Vagina (tissue), 2 donors: ENCODE results near the gene MICALL2. TPM values are rescaled to one million over a fixed set of nuclear protein-coding genes. Genes with fewer than 3 reads are reported as not detected.

Source experiments
- DNase-seq, 2 donors: peaks; one replicate each; pipeline ENCODE4 v3.0.0-alpha.2; 2017; ENCODE audit errors: extremely low spot score in 2 of 2
- H3K27ac ChIP-seq: fragments of 200-600 bp; sonication (generic); one replicate; pipeline ENCODE4 v1.5.1; 2019
- H3K27me3 ChIP-seq: fragments of 200-600 bp; sonication (generic); one replicate; pipeline ENCODE4 v1.5.1; 2019
- H3K36me3 ChIP-seq, 2 donors: fragments of 200-600 bp; sonication (generic); one replicate each; pipeline ENCODE4 v1.5.1; 2017 to 2019
- H3K4me1 ChIP-seq: fragments of 200-600 bp; sonication (generic); one replicate; pipeline ENCODE4 v1.5.1; 2019
- H3K4me3 ChIP-seq, 2 donors: fragments of 200-600 bp; sonication (generic); 1 replicate in 1 of 2; 2 replicates in 1 of 2; pipeline ENCODE4 v1.5.1; 2016 to 2019
- H3K9me3 ChIP-seq: fragments of 200-600 bp; sonication (generic); one replicate; pipeline ENCODE4 v1.5.1; 2019
- CTCF ChIP-seq, 3 experiments: fragments of 450-650 bp in 2 of 3; fragments of 200-600 bp in 1 of 3; sonication (generic) in 1 of 3; IDR thresholded peaks; one replicate each; pipeline ENCODE4 v1.5.1; 2017 to 2019; ENCODE audit warnings: antibody characterized with exemption in 3 of 3, mild to moderate bottlenecking in 2 of 3, moderate library complexity in 2 of 3
- POLR2A ChIP-seq, 2 donors: fragments of 450-650 bp; IDR thresholded peaks; one replicate each; pipeline ENCODE4 v1.6.1; 2017; ENCODE audit warnings: antibody characterized with exemption in 2 of 2, mild to moderate bottlenecking in 2 of 2, moderate library complexity in 2 of 2
- POLR2AphosphoS5 ChIP-seq, 2 donors: sonication (generic); formaldehyde crosslinking; IDR thresholded peaks; one replicate each; pipeline ENCODE4 v1.9.0; 2017; ENCODE audit warnings: antibody characterized with exemption in 2 of 2, mild to moderate bottlenecking in 2 of 2, low read depth in 1 of 2; ENCODE audit not compliant: insufficient read depth in 1 of 2
- intact Hi-C: fragments of 100-400 bp; cut with DNase I; formaldehyde crosslinking; loops from one replicate; pipeline ENCODE4 v1.15.1; 2023
- total RNA-seq: library from RNA; depleted of rRNA; stranded (reverse); fragments of >200 nt; gene quantifications from one replicate; pipeline ENCODE4 v1.2.3, GENCODE V29; 2016

Gene MICALL2
- total RNA-seq, 1 donor from 2014 or later = 15.7 TPM

- intact Hi-C loops = no loop called here
- Histone ChIP-seq H3K27me3 (no peaks in the 10 kb centered on the region), H3K4me3 (no peak overlapping the region), H3K9me3 (no peaks in the 10 kb centered on the region), H3K36me3 (peaks cover 0 to 7% of the 10 kb centered on the region in 2 donors), H3K4me1 (peaks cover 4% of the 10 kb centered on the region), H3K27ac (no peak overlapping the region)
- no peak for TF ChIP-seq POLR2AphosphoS5 (IDR thresholded peaks at IDR 0.05; ENCODE audit: insufficient read depth in 1 of 2, low read depth in 1 of 2)
- TF ChIP-seq POLR2A (IDR thresholded peaks at IDR 0.05) = no peak
- no peak for TF ChIP-seq CTCF (IDR thresholded peaks at IDR 0.05)
- no peak for DNase-seq
Observed at GRCh38 chr7:1441615-1442354, 17.5 kb downstream of the MICALL2 start.

GRCh38 chr7:1440620-1441019 is 18.6 kb downstream of the MICALL2 start:
- peaks cover 0 to 7% of the 10 kb centered on the region in 2 donors for H3K36me3 ChIP-seq
- H3K4me1 ChIP-seq = no peaks in the 10 kb centered on the region
- intact Hi-C loops = no loop called here

GRCh38 chr7:1439373-1440363 is 19.6 kb downstream of the MICALL2 start:
- no peak overlapping the region for H3K27ac ChIP-seq
- peaks cover 0 to 7% of the 10 kb centered on the region in 2 donors for H3K36me3 ChIP-seq
- H3K4me1 ChIP-seq = no peaks in the 10 kb centered on the region
- no peak for TF ChIP-seq CTCF (IDR thresholded peaks at IDR 0.05)
- no peak for TF ChIP-seq POLR2AphosphoS5 (IDR thresholded peaks at IDR 0.05; ENCODE audit: insufficient read depth in 1 of 2, low read depth in 1 of 2)
- no peak for TF ChIP-seq POLR2A (IDR thresholded peaks at IDR 0.05)
- intact Hi-C loops = no loop called here
- no peak overlapping the region for H3K4me3 ChIP-seq
- H3K9me3 ChIP-seq = no peaks in the 10 kb centered on the region
- no peaks in the 10 kb centered on the region for H3K27me3 ChIP-seq
- no peak for DNase-seq

More at GRCh38 chr7:1440620-1441019, 18.6 kb downstream of the MICALL2 start:
- DNase-seq = no peak
- Histone ChIP-seq H3K27me3 (no peaks in the 10 kb centered on the region), H3K9me3 (no peaks in the 10 kb centered on the region), H3K27ac (no peak overlapping the region), H3K4me3 (no peak overlapping the region)
- TF ChIP-seq CTCF (IDR thresholded peaks at IDR 0.05) (no peak), POLR2AphosphoS5 (IDR thresholded peaks at IDR 0.05; ENCODE audit: insufficient read depth in 1 of 2, low read depth in 1 of 2) (no peak), POLR2A (IDR thresholded peaks at IDR 0.05) (no peak)

- Histone ChIP-seq H3K27me3 (no peaks in the 10 kb centered on the region), H3K36me3 (peaks cover 0 to 7% of the 10 kb centered on the region in 2 donors), H3K9me3 (no peaks in the 10 kb centered on the region), H3K4me3 (no peak overlapping the region), H3K4me1 (no peaks in the 10 kb centered on the region), H3K27ac (no peak overlapping the region)
- DNase-seq = no peak
- intact Hi-C loops = no loop called here
- TF ChIP-seq POLR2A (IDR thresholded peaks at IDR 0.05) (no peak), POLR2AphosphoS5 (IDR thresholded peaks at IDR 0.05; ENCODE audit: insufficient read depth in 1 of 2, low read depth in 1 of 2) (no peak), CTCF (IDR thresholded peaks at IDR 0.05) (no peak)
Observed at GRCh38 chr7:1438821-1439220, 20.4 kb downstream of the MICALL2 start.
